Spleen (tissue), 13 donors: ENCODE data around the gene OSM. TPM values are rescaled to one million over a fixed set of nuclear protein-coding genes. Genes with fewer than 3 reads are reported as not detected.

Source experiments
- DNase-seq: peaks from one replicate; pipeline ENCODE4 v3.0.0-alpha.2; 2020
- H3K27ac ChIP-seq, 8 donors: fragments of 200-600 bp; sonication (generic) in 7 of 8; 1 replicate in 4 of 8; 2 replicates in 4 of 8; pipeline versions ENCODE4 v1.5.0 to v1.8.0; 2016 to 2021; ENCODE audit warnings: inconsistent platforms in 4 of 8, mild to moderate bottlenecking in 4 of 8, moderate library complexity in 1 of 8
- H3K27me3 ChIP-seq, 7 donors: fragments of 200-600 bp; sonication (generic) in 6 of 7; replicated peaks in 1 of 7; 1 replicate in 4 of 7; 2 replicates in 3 of 7; pipeline versions ENCODE4 v1.5.0 to v1.8.0; 2016 to 2021; ENCODE audit warnings: inconsistent platforms in 3 of 7, mild to moderate bottlenecking in 1 of 7
- H3K36me3 ChIP-seq, 6 donors: fragments of 200-600 bp; sonication (generic) in 5 of 6; 1 replicate in 4 of 6; 2 replicates in 2 of 6; pipeline versions ENCODE4 v1.5.0 to v1.8.0; 2016 to 2021; ENCODE audit warnings: inconsistent platforms in 2 of 6
- H3K4me1 ChIP-seq, 6 donors: fragments of 200-600 bp; sonication (generic) in 5 of 6; 1 replicate in 3 of 6; 2 replicates in 3 of 6; pipeline versions ENCODE4 v1.5.0 to v1.8.0; 2016 to 2021; ENCODE audit warnings: inconsistent platforms in 3 of 6
- H3K4me3 ChIP-seq, 8 donors: fragments of 200-600 bp; sonication (generic) in 7 of 8; 1 replicate in 4 of 8; 2 replicates in 4 of 8; pipeline versions ENCODE4 v1.5.0 to v1.8.0; 2016 to 2021; ENCODE audit warnings: inconsistent platforms in 4 of 8, mild to moderate bottlenecking in 4 of 8, moderate library complexity in 2 of 8
- H3K9me3 ChIP-seq, 8 donors: fragments of 200-600 bp; sonication (generic) in 7 of 8; 1 replicate in 4 of 8; 2 replicates in 4 of 8; pipeline versions ENCODE4 v1.5.0 to v1.8.0; 2016 to 2021; ENCODE audit warnings: inconsistent platforms in 4 of 8
- POLR2A ChIP-seq, 3 donors: fragments of 450-650 bp; IDR thresholded peaks; one replicate each; pipeline ENCODE4 v1.5.1; 2017; ENCODE audit warnings: antibody characterized with exemption in 3 of 3, mild to moderate bottlenecking in 1 of 3
- POLR2AphosphoS5 ChIP-seq, 3 donors: sonication (generic); formaldehyde crosslinking; IDR thresholded peaks; one replicate each; pipeline ENCODE4 v1.5.1; 2017; ENCODE audit warnings: antibody characterized with exemption in 3 of 3
- WGBS, 5 donors: extraction: QIAGEN DNeasy Blood & Tissue Kit in 3 of 5; methylation state at CpG; one replicate each; pipeline versions ENCODE4 v1.1.5 to v1.1.7; 2013 to 2018; 5-methylcytosine and 5-hydroxymethylcytosine counted together
- intact Hi-C: fragments of 100-400 bp; cut with DNase I; formaldehyde crosslinking; loops from one replicate; pipeline ENCODE4 v1.15.0; 2023; ENCODE audit warnings: low total_unique reads
- long read RNA-seq, 2 donors: transcript quantifications; one replicate each; lab custom pipeline, GENCODE V29; 2026
- polyA plus RNA-seq, 3 donors: library from polyadenylated mRNA; stranded (reverse); fragments of 200-250 nt; gene quantifications; one replicate each; pipeline ENCODE4 v1.2.1, GENCODE V29; 2013
- total RNA-seq, 7 donors: library from RNA; depleted of rRNA in 3 of 7; stranded (reverse); fragments of >200 nt in 3 of 7; fragmentation: NEBNext Ultra II Directional in 4 of 7; extraction: Animal tissue kit (Norgen Biotek cat#: 25700) in 4 of 7; gene quantifications; one replicate each; pipeline versions ENCODE4 v1.1.0 to v1.2.1, GENCODE V29; 2016 to 2021
- TF ChIP-seq, protein P1 (sequence below), 11 experiments: fragments of 200-600 bp in 7 of 11; fragments of 450-650 bp in 4 of 11; sonication (generic) in 4 of 11; IDR thresholded peaks in 8 of 11; conservative IDR thresholded peaks in 3 of 11; 1 replicate in 7 of 11; 2 replicates in 4 of 11; pipeline versions ENCODE4 v1.4.0 to v1.8.0; 2016 to 2021; ENCODE audit warnings: antibody characterized with exemption in 11 of 11, inconsistent platforms in 4 of 11, mild to moderate bottlenecking in 1 of 11
- donor health status: healthy with polysubstance abuse.
- donor health status: DM: no; HTN: no; CAD: no; lungs with moderate emphysema.
- donor health status: DM: no; HTN: no; CAD: no.
- donor health status: Bipolar disorder and iron deficiency.
- donor health status: healthy.
- donor health status: DM: no; HTN: no; CAD: no.
- donor health status: DM: yes; HTN: yes; CAD: no.

The OSM gene
- total RNA-seq (10 to 100 TPM in 2 of 7 donors, 1 to 10 TPM in 5; 2.1 to 16.8 (median 4.5) TPM), polyA plus RNA-seq (1 to 10 TPM; 1.2 to 2.1 (median 1.7) TPM)
- long read RNA-seq, donor 1, partial matches to known transcripts = 0 of 2 reads
- long read RNA-seq, donor 1, other reads (novel, unspliced or antisense) = 0 of 2 reads
- long read RNA-seq, donor 2, partial matches to known transcripts = 0 of 3 reads
- long read RNA-seq, donor 2, other reads (novel, unspliced or antisense) = 0 of 3 reads

DNA sequence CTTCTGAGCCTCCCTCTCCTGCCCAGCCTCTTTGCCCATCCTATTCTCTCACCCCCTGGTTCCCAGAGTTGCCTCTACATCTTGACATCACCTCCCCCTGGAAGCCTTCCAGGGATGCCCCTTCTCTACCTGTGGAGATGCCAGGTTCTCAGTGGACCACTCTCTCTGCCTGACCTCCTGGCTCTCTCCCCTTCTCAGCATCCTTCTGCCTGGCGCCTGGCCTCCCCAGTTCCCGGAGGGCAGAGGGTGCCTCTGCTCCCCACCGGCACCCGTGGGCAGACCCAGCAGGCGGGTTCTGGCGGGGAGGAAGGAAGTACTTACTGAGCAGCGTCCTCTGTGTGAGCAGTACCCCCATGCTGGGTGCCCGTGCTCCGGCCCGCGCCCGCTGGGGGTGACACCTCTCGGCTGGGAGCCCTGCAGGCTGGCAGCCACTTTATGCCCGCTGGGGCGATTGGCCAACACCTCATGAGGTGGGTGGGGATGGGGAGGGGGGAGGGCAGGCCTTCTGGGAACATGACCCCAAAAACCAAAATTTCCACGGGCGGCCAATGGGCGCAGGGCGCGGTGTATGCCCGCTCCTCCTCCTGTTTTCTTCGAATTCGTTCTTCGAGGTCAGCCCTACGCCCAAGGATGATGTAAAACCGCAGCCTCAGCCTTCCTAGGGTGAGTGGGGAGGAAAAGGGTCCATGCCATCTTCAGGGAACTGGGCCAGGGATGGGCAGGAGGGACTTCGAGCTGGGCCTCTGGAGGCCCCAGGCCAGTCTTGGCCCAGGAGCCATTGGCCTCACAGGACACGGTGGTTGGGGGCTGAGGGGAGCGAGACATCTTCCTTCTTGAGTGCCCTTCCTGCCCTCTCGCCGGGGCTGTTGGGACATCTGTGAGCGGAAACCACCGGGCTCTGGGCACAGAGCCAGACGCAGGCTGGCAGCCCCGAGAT lies at the start of gene OSM:
Gene OSM (minus strand): TSS at position 407 of the 937 bp plus-strand sequence. CDS start 52 bp downstream, at position 355.
- Histone ChIP-seq H3K27ac (peak within 1 kb of the TSS; percentile 71 to 98 (median 96)), H3K4me3 (peak within 1 kb of the TSS; percentile 39 to 73 (median 53)), H3K9me3 (no peaks in the 10 kb centered on the region), H3K4me1 (peaks cover 9 to 100% (median 54%) of the 10 kb centered on the region in 6 donors), H3K36me3 (peaks cover 0 to 35% (median 0%) of the 10 kb centered on the region in 6 donors), H3K27me3 (no peaks in the 10 kb centered on the region)
- TF ChIP-seq, protein P1, sequence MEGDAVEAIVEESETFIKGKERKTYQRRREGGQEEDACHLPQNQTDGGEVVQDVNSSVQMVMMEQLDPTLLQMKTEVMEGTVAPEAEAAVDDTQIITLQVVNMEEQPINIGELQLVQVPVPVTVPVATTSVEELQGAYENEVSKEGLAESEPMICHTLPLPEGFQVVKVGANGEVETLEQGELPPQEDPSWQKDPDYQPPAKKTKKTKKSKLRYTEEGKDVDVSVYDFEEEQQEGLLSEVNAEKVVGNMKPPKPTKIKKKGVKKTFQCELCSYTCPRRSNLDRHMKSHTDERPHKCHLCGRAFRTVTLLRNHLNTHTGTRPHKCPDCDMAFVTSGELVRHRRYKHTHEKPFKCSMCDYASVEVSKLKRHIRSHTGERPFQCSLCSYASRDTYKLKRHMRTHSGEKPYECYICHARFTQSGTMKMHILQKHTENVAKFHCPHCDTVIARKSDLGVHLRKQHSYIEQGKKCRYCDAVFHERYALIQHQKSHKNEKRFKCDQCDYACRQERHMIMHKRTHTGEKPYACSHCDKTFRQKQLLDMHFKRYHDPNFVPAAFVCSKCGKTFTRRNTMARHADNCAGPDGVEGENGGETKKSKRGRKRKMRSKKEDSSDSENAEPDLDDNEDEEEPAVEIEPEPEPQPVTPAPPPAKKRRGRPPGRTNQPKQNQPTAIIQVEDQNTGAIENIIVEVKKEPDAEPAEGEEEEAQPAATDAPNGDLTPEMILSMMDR (IDR thresholded peaks at IDR 0.05 in 8 of 11, conservative IDR thresholded peaks at IDR 0.05 in 3 of 11) = peak in 2 of 11 experiments; percentile 11 to 12
- TF ChIP-seq POLR2AphosphoS5 (IDR thresholded peaks at IDR 0.05) (peak; percentile 80 to 91 (median 86)), POLR2A (IDR thresholded peaks at IDR 0.05) (peak in 1 of 3 donors; percentile 12)
- peak; percentile 97 for DNase-seq
- intact Hi-C loops = loop anchor here (10.0 kb wide), 1 partner anchor 218 kb away; no protein-coding TSS in a partner anchor
- 12 to 17% (median 14%) methylated on average over 22 to 35 of the region's 35 CpGs for WGBS, 5 donors

- Histone ChIP-seq H3K4me1 (peaks cover 80 to 100% (median 98%) of the 10 kb centered on the region in 6 donors), H3K27me3 (no peaks in the 10 kb centered on the region), H3K4me3 (no peak overlapping the region), H3K27ac (peak overlapping the region in 6 of 8 donors; percentile 5 to 91 (median 54)), H3K9me3 (no peaks in the 10 kb centered on the region), H3K36me3 (peaks cover 0 to 47% (median 0%) of the 10 kb centered on the region in 6 donors)
- intact Hi-C loops = no loop called here
- no peak for TF ChIP-seq POLR2AphosphoS5 (IDR thresholded peaks at IDR 0.05)
- no peak for TF ChIP-seq POLR2A (IDR thresholded peaks at IDR 0.05)
- TF ChIP-seq, protein P1 (IDR thresholded peaks at IDR 0.05 in 8 of 11, conservative IDR thresholded peaks at IDR 0.05 in 3 of 11) = no peak
- WGBS, 5 donors = 85 to 89% (median 87%) methylated on average over 2 of the region's 2 CpGs
- no peak for DNase-seq
Measured at GRCh38 chr22:30315962-30316576, 49.4 kb upstream of the OSM start.

- H3K4me3 ChIP-seq = no peak overlapping the region
- no peaks in the 10 kb centered on the region for H3K27me3 ChIP-seq
- H3K36me3 ChIP-seq = peaks cover 0 to 35% (median 0%) of the 10 kb centered on the region in 6 donors
- H3K9me3 ChIP-seq = no peaks in the 10 kb centered on the region
- H3K4me1 ChIP-seq = peaks cover 85 to 100% (median 99%) of the 10 kb centered on the region in 6 donors
- no peak for TF ChIP-seq POLR2A (IDR thresholded peaks at IDR 0.05)
- TF ChIP-seq POLR2AphosphoS5 (IDR thresholded peaks at IDR 0.05) = peak in 1 of 3 donors; percentile 39
- TF ChIP-seq, protein P1 (IDR thresholded peaks at IDR 0.05 in 8 of 11, conservative IDR thresholded peaks at IDR 0.05 in 3 of 11) = no peak
- WGBS, 5 donors = 31 to 46% (median 35%) methylated on average over 7 to 8 of the region's 8 CpGs
- intact Hi-C loops = no loop called here
- H3K27ac ChIP-seq = peak overlapping the region in 5 of 8 donors; percentile 5 to 91 (median 85)
- no peak for DNase-seq
Measured at GRCh38 chr22:30314915-30315314, 48.3 kb upstream of the OSM start.
